Astrocyte of the hippocampus (primary cell): ENCODE measurements around the gene RANBP17.
"Not testable (repeated sequence)": the region's sequence is repeated elsewhere in the genome, so short reads cannot be mapped to it uniquely, and the experiment has no call there.

Source experiments
- DNase-seq: peaks from one replicate; pipeline ENCODE4 v3.0.0; 2011; ENCODE audit warnings: low read depth, low spot score

The RANBP17 gene

DNA sequence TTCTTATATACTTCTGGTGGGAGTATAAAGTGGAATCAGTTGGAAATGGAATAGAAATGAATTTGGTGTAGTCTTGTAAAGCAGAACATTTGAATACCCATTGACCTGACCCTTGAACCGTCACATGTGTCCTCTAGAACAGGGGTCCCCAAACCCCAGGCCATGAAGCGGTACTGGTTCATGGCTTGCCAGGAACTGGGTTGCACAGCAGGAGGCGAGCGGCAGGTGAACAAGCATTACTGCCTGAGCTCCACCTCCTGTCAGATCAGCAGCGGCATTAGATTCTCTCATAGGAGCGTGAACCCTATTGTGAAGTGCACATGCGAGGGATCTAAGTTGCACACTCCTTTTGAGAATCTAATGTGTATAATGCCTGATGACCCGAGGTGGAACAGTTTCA lies 80.0 kb downstream of the RANBP17 start:
- DNase-seq: no peak

DNA sequence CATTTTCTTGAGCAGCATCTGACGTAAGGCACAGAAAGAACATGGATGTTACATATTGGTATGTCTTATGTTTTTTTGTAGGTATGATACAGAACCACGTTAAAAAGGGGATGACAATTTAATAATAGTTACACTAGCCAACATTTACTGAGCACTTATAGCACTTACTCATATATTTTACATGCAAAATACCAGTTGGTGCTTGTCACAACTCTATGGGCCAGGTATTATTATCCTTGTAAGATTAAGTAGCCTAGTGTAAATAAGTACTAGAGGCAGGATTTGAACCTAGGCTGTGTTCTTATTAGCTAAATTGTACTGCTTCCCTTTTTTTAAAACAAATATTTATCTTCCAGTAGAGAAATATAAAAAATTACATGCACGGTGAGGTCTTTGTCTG lies 83.5 kb downstream of the RANBP17 start:
- no peak for DNase-seq

DNA sequence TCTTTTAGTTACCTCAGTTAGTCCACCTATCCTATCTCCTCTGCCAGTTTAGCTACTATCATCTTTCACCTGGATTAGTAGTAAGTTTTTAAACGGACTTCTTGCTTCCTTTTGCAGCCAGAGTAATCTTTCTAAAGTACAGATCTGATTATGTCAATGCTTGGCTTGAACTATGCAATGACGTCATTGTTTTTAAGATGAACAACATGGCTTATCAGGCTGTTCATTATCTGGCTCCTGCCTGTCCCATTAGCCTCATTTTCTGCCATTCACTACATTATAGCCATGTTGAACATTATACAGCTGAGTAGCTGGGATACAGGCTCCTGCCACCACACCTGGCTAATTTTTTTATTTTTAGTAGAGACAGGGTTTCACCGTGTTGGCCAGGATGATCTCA lies 98.7 kb downstream of the RANBP17 start:
- DNase-seq: no peak

DNA sequence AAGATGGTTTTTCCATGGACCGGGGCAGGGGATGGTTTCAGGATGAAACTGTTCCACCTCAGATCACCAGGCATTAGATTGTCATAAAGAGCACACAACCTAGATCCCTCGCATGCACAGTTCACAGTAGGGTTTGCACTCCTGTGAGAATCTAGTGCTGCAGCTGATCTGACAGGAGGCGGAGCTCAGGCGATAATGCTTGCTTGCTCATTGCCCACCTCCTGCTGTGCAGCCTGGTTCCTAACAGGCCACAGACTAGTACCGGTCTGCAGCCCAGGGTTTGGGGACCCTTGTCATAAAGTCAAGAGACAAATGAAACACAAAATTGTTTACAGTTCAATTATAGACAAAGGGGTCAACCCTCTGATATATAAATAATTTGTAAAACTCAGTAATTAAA lies 101.7 kb downstream of the RANBP17 start:
- no peak for DNase-seq

DNA sequence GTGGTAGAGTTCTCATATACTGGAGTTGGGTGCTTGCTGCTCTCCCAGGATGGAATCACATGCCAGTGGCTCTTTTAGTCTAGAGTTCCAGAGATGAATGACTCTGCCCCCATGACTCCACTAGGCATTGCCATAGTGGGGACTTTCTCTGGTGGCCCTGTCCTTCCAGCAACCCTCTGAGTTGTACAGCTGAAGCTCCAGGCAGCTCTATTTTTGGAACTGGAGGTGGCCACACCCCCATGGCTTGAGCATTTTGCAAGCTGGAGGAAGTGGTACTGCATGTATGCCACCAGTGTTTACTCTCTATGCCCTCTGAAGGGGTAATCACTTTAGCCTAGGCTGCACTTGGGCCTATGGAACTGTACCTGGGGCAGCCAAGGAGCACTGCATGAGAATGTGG lies 112.6 kb downstream of the RANBP17 start:
- no peak for DNase-seq

DNA sequence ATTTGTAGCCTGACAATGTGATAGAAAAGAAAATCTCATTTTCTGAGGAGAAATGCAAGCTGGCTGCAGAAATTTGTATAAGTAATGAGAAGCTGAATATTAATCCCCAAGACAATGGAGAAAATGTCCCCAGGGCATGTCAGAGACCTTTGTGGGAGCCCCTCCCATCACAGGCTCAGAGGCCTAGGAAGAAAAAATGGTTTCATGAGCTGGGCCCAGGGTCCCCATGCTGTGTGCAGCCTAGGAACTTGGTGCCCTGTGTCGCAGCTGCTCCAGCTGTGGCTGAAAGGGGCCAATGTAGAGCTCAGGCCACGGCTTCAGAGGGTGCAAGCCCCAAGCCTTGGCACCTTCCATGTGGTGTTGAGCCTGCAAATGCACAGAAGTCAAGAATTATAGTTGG lies 118.4 kb downstream of the RANBP17 start:
- not testable (repeated sequence) for DNase-seq

DNA sequence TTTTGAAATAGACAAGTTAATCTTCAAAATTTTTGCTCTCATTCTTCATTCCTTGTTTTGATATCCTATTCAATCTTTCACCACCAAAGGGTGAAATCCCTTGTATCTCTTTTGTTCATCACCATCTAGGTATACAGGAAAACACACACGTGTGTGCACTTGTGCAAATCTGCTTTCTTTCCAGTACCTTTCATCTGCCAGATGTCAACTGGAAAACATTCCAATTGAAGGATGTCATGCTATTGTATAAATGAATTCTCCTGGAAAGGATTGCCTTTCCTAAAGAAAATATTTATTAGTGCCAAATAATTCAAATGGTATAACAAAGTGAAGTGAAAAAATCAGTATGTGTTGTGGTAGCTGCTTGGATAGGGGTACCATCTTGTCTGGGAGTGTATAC lies 123.7 kb downstream of the RANBP17 start:
- DNase-seq: peak; percentile 23

DNA sequence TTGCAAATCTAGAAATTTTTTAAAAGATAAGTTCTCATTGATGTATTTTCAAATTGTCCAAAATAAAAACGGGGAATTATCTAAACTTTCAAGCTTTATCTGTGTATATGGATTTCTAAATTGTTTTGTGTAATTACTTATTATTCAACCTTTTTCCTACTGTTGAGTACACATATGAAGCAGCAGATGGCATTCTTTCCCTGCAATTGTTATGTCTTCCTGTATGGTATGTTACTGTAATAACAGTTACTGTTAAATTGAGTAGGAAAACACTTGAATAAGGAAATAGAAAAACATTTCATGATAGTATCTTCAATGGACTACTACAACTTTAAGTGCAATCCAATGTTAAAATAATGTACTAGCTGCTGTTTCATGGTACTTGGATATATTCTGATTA lies 124.8 kb downstream of the RANBP17 start:
- no peak for DNase-seq

DNA sequence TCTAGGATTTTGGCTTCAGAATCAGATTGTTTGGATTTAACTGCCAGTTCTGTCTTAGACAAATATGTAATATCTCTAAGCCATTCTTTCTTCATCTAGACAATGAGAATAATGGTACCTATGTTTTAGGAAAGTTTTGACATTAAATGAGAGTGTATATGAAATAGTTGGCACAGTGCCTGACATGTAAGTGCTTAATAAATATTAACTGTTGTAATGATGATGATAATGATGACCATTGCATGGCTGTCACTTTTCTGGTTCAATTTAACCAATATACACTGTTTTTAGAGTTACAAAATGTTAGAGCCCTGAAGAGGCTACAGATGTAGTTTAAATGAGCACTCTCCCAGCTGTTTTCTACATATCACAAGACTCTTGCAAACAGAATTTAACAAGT lies 131.7 kb downstream of the RANBP17 start:
- DNase-seq: no peak

DNA sequence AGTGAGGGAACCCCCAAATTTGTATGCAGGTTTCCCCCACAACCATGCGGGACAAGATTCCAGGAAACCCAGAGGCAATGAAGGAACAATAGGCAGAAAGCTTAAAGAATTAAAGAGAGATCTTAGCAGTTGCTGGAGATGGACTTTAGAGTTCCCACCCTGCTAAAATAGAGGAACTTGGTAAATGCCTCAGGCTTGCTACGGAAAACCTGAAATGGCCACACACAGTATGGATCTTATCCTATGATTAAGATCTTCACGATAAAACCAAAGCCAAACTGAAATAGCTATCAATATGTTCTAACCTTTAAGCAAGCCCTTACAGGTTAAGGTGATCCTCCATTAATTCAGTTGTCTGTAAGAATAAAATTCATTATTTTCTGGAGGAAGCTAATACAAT lies 148.3 kb downstream of the RANBP17 start:
- no peak for DNase-seq

DNA sequence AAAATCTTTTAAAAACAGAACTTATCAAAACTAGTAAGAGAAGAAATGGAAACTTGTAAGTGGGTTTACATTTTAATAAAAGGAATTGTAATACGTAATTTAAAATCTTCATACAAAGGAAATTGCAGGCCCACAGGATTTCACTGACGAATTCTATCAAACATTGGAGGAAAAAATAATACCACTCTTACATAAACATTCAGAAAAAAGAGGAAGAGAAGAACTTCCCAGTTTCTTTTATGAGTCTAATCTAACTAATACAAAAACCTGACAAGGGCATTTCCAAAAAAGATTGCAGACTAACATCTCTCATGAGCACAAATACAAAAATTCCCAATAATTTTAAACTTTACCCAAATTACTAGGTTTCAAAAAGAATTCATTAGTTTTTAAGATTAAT lies 149.0 kb downstream of the RANBP17 start:
- no peak for DNase-seq

DNA sequence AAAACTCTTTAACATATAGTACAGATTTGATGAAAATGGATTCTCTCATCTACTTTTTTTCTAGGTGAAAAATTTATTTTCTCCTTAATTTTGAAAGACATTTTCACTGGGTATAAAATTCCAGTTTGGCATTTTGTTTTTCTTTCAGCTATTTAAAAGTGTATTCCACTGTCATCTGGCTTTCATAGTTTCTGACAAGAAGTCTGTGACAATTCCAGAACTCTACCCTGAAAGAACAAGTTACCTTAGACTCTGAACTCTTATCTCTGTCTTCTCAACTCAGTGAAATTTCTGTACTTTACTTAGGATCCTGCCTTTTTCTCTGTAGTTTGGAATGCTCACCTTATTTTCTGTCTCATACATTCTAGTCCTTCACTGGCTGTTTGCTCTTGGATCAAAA lies 161.7 kb downstream of the RANBP17 start:
- DNase-seq: no peak

DNA sequence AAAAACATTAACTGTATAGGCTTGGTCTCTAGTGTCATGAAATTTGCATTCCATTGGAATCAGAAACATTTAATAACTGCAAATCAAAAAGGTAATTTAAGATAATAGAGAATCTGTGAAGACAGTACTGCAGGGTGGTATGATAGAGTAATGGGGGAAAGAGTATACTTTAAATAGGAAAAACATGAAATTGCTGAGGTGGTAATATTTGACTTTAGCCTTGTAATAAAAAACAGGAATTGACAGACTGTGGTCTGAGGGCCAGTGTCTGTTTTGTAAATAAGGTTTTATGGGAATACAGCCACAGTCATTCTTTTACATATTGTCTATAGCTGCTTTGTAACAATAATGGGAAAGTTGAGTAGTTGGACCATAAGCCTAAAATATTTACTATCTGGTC lies 162.3 kb downstream of the RANBP17 start:
- no peak for DNase-seq

DNA sequence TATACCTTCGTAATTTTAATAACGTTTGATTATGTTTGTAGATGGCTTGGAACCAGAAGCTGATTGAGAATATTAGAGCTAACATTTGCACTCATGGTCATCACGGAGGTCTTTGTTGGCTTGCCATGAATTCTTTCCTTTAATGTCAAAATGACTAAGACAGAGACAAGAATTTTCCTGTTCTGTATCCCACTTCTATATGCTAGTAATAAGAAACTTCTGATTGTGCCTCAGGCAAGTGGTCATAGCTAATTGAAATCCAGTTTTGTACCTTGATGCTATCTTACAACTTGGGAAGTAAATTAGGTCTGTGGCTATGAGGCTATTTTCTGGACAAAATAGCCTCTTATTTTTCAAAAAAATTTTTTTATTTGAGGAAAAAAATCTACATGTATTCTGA lies 167.6 kb downstream of the RANBP17 start:
- DNase-seq: no peak

DNA sequence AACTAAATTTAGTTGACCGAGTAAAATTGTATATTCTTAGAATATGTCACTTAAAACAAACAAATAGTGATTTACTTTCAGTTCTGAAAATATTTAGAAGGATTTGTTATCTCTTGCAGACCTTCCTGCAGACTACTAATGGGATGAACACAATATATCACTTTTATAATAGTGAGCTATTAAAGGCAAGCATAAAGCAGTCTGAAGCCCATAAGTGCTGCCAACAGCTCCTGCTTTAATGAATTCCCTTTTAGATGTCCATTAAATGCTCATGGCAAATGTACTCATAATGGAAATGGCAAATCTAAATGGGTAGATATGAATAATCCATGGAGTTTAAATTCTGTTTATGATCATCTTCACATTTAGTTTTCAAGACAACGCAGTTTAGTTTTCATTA lies 170.2 kb downstream of the RANBP17 start:
- DNase-seq: no peak

DNA sequence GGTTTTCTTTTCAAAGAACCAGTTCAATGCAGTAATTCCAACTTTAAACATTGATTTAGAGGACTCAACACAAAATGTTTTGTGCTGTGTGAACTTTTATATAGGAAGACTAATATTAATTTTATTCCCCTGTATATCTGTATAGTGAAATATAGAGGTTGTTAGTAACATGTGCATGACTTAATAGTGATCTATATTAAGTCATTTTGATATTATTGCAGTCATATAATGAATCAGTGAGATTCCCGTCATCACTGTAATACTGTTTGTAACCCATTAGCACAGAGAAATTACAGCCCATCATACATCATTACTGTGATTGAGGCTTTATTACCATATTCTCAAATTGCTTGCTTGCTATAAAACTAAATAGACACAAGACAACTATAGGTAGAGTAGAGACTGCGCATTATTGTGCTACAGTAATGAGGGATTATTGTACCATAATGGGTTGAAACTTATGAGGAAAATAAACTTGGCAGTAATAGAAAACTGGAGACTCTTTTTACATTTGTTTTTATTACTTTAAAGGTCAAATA lies 170.7 kb downstream of the RANBP17 start:
- no peak for DNase-seq

DNA sequence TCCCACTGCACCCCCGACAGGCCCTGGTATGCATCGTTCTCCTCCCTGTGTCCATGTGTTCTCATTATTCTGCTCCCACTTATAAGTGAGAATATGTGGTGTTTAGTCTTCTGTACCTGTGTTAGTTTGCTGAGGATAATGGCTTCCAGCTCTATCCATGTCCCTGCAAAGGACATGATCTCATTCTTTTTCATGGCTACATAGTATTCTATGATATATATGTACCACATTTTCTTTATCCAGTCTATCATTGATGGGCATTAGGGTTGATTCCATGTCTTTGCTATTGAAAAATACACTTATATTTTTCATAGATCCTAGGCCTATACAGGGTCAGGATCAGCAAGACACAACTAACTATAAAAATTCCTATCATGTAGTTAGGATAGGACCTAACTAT lies 180.1 kb downstream of the RANBP17 start:
- DNase-seq: not testable (repeated sequence)

DNA sequence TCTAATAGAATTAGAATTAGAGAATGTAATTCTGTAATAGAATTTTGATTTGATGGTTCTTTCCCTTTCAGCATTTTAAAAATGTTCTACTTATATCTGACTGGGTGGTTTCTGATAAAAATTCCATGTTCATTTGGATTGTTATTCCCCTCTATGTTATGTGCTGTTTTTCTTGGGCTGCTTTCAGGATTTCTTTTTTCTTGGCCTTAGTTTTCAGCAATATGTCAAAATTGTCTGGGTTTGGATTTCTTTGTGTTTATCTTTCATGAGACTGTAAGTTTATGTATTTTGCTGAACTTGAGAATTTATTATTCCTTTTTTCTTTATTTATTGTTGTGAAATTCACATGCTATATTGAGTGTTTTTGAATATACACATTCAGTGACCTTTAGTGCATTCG lies 189.1 kb downstream of the RANBP17 start:
- DNase-seq: peak; percentile 4

DNA sequence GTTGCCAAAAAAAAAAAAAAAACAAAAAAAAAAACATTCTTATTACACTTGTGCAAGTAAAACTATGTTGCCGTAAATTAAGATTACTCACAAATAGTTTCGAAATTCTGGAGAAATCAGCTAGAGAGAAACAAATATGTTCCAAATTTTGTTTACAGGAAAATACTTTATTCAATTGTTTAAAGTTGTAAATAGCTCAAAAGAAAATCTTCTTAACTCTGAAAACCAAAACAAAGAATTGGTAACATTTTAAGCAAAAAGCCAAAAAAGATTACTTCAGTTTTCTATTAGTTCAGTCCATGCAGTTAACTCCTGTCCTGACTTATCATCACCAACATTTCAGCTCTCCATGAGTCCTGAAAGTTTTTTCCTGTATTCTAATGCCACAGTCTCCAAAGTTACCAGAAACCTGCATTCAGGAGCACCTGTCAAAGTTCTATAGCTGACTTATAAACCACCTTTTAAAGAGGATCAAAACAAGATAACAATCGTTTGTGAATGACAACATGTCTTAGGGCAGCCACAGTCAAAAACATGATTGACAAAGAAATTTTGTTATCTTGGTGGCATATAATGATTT lies 194.1 kb downstream of the RANBP17 start:
- DNase-seq: no peak

DNA sequence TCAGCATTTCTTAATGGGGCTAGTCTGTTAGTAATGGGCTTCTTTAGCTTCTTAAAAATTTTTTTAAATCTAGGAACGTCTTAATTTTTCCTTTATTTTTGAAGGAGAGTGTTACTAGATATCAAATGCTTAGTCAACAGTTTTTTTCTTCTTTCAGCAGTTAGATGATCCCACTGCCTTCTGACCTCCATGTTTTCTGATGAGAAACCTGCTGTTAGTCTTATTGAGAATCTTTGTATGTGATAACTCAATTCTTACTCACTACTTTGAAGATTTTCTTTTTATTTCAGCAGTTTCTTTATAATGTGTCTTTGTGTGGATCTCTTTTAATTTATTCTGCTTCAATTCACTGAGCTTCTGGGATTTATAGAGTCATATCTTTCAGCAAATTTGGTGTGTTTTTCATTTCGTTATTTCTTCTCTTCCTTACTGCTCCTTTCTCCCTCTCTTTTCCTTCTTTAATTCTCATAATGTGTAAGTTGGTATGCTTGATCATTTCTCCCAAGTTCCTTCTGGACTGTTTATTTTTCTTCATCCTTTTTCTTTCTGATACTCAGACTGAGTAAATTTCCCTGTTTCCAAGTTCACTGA lies 205.8 kb downstream of the RANBP17 start:
- DNase-seq: no peak

DNA sequence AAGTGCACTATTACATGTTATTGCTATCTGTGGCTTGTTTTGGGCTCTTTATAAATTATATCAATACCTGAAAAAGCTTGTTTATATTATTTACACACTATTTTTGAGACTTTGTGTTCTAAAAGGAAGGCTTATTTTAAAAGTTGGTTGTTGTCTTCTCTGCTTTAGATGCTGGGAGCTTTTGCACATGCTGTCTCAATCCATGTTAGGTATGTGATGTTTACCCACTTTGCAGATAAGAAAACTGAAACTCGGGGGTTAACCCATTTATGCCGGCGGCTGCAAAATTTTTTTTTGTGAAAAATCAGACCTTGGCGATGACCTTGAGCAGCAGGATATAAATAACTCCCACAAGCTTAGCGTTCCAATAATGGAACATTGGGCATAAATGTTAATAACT lies 212.9 kb downstream of the RANBP17 start:
- DNase-seq: no peak

DNA sequence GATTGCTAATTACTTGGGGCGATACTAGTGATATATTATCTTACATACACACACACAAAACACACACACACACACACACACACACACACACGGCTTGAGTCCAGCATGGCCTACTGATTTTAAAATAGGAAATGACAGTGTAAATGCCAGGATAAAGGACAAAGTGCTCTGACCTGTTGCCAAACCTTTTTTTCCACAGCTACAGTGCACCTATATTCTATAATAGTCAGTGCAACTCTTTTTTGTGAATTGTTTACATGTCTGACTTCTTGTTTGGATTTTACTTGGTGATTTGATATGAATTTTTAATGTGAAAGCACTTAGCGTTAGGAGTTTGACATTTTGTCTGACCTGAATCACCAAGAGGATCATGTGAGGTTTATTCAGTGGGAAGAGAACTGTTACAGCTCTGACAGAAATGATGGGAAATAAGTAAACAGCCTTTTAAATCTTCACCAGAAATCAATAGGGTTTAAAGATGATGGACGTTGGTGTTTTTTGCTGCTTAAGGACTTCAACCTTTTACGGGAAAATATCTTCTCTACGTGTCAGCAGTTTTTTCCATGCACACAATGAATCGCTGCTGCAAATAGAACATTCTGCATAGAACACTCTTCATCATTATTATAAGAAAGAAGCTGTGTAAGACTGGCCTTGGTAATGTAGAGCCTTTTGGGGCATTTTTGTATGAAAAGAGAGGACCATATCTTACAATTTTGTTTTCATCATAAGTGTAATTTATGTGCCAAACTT lies 218.5 kb downstream of the RANBP17 start:
- DNase-seq: no peak

DNA sequence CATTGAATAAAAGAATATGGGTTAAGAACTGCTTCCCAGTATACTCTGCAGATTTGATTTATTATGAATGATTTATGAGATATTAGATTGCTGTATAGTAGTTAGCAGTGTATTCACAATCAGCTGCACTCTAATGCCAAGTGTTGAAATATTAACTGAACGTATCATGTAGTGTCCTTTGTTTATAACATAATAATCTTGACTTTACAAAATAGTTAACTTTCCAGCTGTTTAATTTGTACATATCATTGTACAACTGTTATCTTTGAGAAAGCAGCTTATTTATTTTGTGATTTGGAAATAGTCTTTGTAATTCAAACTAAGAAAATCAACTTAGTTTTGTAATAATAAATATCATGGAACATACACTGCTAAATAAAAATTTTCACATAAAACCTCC lies 219.5 kb downstream of the RANBP17 start:
- DNase-seq: no peak
